HFF-Myc (cell line): ENCODE measurements around the gene WIF1.
A peak's percentile ranks its signal among the peaks of the same experiment; 100 is the strongest.

ENCODE experiments used
- DNase-seq: peaks from one replicate; pipeline ENCODE4 v3.0.0-alpha.2; 2011; ENCODE audit warnings: low read depth; ENCODE audit errors: extremely low read depth
- H3K4me3 ChIP-seq: replicated peaks from 2 replicates; pipeline ENCODE4 v1.5.1; 2011; ENCODE audit warnings: low read depth, mild to moderate bottlenecking, control low read depth, low read length
- TF ChIP-seq, protein P1 (sequence below): IDR thresholded peaks from 2 replicates; pipeline ENCODE4 v1.5.1; 2012; ENCODE audit warnings: mild to moderate bottlenecking, low read depth, low read length, control low read depth; ENCODE audit errors: missing control alignments

Gene WIF1

DNA sequence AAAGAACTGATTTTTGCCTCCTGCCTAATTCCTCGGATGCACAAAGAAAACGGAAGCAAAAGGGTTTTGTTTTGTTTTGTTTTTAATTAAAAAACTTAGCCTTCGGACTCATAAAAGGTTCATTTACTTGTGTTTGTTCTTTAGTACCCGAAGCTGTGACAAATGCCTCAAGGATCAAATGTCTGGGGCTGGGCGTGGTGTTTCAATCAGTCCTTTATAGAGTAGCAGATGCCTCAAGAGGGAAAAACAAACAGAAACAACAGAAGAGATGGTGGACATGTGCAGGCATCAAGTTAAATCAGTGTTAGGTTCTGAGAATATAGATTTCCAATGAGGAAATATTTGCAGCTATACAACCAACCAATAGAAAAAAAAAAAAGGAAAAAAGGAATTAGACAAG, 1.6 kb upstream of the WIF1 start:
- TF ChIP-seq, protein P1, sequence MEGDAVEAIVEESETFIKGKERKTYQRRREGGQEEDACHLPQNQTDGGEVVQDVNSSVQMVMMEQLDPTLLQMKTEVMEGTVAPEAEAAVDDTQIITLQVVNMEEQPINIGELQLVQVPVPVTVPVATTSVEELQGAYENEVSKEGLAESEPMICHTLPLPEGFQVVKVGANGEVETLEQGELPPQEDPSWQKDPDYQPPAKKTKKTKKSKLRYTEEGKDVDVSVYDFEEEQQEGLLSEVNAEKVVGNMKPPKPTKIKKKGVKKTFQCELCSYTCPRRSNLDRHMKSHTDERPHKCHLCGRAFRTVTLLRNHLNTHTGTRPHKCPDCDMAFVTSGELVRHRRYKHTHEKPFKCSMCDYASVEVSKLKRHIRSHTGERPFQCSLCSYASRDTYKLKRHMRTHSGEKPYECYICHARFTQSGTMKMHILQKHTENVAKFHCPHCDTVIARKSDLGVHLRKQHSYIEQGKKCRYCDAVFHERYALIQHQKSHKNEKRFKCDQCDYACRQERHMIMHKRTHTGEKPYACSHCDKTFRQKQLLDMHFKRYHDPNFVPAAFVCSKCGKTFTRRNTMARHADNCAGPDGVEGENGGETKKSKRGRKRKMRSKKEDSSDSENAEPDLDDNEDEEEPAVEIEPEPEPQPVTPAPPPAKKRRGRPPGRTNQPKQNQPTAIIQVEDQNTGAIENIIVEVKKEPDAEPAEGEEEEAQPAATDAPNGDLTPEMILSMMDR: no peak
- H3K4me3 ChIP-seq: no peak overlapping the region
- DNase-seq: no peak

DNA sequence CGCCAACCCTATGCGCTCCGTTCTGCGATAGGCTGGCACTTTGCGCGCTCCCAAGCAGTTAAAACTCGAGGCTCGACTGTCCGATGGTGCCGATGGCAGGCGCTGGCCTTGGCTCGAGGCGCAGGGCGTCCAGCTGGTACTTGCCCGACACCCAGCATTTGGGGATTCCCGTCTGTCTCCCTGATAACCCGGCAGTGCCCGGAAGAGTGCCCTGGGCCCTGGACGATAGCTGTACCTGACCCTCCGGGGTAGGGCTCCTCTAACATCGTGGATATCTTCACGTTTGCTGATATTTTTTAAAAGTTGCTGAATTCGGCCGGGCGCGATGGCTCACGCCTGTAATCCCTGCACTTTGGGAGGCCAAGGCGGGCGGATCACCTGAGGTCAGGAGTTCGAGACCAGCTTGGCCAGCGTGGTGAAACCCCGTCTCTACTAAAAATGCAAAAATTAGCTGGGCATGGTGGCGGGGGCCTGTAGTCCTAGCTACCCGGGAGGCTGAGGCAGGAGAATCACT, 908 bp upstream of the WIF1 start:
- TF ChIP-seq, protein P1: no peak
- H3K4me3 ChIP-seq: no peak overlapping the region

DNA sequence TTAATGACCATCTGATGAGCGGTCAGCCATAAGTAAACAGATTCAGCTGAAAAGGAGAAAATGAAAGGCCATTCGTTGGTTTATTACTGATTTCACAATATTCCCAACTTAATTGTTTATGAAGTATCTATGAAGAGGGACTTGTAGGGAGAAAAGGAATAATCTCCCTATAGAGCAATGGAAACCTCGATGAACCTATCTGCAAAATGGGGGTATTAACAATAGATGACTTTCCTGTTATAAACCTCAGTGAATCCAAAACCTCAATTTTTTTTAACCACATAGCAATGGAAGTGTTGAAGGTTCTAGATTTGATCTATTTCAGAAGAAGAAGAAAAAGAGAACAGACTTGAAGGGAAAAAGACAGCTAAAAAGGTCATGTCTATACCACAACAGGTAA, 2.0 kb downstream of the WIF1 start:
- H3K4me3 ChIP-seq: no peak overlapping the region

More for the DNA sequence above, 908 bp upstream of the WIF1 start:
- no peak for DNase-seq

DNA sequence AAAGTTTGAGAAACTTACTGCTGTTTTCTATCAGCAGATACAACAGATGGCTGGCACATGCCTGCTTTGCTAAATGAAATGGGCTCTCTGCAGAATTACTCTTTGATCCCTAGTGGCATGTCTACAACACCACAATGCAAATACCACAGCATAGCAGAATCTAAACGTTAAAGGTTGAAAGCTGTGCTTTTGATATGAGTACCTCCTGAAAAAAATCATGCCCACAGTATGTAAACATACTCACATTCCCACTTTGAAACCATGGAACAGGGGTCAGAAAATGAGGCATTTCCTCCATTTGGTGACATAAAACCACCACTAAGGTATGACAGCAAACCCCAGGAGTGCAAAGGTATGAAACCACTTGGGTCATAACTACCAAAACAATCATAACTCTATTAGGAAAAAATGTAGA, 7.5 kb downstream of the WIF1 start:
- DNase-seq: peak; percentile 74
- TF ChIP-seq, protein P1: no peak
- H3K4me3 ChIP-seq: no peak overlapping the region

More for the DNA sequence above, 2.0 kb downstream of the WIF1 start:
- DNase-seq: no peak
- TF ChIP-seq, protein P1: no peak

DNA sequence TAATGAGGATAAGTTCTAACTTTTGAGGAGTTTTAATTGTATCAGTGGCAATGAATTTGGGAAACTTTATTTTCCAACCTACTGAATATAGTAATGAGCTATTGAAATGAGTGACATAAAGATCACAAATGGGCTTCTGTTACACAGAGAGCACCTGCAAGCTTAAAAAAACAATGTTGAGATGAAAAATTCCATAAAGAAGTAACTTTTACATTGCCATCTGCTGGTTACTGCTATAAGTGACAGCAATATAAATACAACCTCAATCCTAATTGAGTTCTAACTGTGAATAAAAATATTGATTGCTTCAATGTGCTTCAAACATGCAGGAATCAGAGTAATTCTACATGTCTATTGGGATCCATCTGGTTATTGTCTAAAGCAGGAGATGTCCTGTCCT, 14.2 kb downstream of the WIF1 start:
- TF ChIP-seq, protein P1: no peak
- DNase-seq: no peak
- no peak overlapping the region for H3K4me3 ChIP-seq

DNA sequence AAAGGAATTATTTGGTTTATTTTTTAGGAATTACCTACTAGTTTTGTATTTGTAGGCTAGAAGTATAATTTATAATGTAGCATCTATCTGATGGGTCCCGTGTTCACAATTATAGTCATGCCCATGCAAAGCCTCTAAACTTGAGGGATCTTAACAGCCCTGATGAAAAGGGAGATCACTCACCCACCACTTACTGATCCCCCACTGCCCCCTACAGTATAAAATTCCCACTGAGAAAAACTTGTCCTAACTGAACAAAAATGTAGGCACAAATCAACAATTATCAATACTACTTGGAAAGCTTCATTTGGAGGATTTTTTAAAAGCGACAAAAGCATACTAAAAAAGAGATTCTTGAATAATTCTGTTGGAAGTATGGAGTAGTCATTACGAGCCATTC, 21.0 kb downstream of the WIF1 start:
- DNase-seq: no peak
- TF ChIP-seq, protein P1: no peak
- no peak overlapping the region for H3K4me3 ChIP-seq

DNA sequence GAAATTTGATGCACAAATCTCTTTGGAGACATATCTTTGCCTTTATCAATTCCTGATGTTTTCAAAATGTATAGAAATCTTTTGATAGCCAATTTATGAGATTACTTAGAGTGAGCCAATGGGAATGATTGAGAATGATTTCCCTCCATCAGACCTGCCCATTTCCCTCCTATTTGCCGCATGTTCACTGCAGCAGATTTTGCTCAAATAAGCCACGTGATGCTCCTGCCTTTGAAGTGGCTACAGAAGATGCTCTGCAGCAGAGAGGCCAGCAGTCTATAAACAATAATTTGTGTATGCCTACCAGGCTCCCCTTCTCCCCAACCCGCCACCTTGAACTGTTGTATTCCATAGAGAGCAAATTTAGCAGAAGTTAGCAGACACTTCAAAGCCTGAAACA, 21.9 kb downstream of the WIF1 start:
- H3K4me3 ChIP-seq: no peak overlapping the region
- TF ChIP-seq, protein P1: no peak
- DNase-seq: no peak
